Adipose tissue (tissue), 3 donors: Measurements from ENCODE around the gene PCDH9. TPM values are rescaled to one million over a fixed set of nuclear protein-coding genes. Genes with fewer than 3 reads are reported as not detected.
"Not testable (repeated sequence)": the region's sequence is repeated elsewhere in the genome, so short reads cannot be mapped to it uniquely, and the experiment has no call there.

Experiments
- H3K27ac ChIP-seq: one replicate; pipeline ENCODE4 v1.5.1; 2013; ENCODE audit warnings: low read depth, low read length
- WGBS, 3 donors: extraction: QIAGEN DNeasy Blood & Tissue Kit; methylation state at CpG; one replicate each; pipeline ENCODE4 v1.1.7; 2013; 5-methylcytosine and 5-hydroxymethylcytosine counted together
- polyA plus RNA-seq, 3 donors: library from polyadenylated mRNA; stranded (reverse); fragments of 200-250 nt; gene quantifications; one replicate each; pipeline ENCODE4 v1.2.3, GENCODE V29; 2013
- donor health status: healthy with polysubstance abuse.
- donor health status: Bipolar disorder and iron deficiency.
- donor health status: healthy.

Gene PCDH9
- polyA plus RNA-seq, 3 donors: 0.49 to 1.7 (median 1.0) TPM

GRCh38 chr13:66657165-66657881, 572.8 kb downstream of the PCDH9 start:
- H3K27ac ChIP-seq: no peak overlapping the region
- 40 to 45% (median 44%) methylated on average over 6 of the region's 6 CpGs for WGBS, 3 donors

GRCh38 chr13:66655847-66656454, 574.2 kb downstream of the PCDH9 start:
- H3K27ac ChIP-seq: no peak overlapping the region
- WGBS, 3 donors: 85 to 96% (median 87%) methylated on average over 2 of the region's 2 CpGs

- WGBS, 3 donors: 83 to 86% (median 84%) methylated on average over 3 of the region's 3 CpGs
- H3K27ac ChIP-seq: no peak overlapping the region
Observed at GRCh38 chr13:66644855-66645460, 585.2 kb downstream of the PCDH9 start.

- 61 to 91% (median 90%) methylated on average over 2 of the region's 2 CpGs for WGBS, 3 donors
- H3K27ac ChIP-seq: no peak overlapping the region
Observed at GRCh38 chr13:66640231-66640630, 589.9 kb downstream of the PCDH9 start.

GRCh38 chr13:66639044-66639443, 591.1 kb downstream of the PCDH9 start:
- WGBS, 3 donors: 77 to 97% (median 86%) methylated on average over 1 of the region's 1 CpG

GRCh38 chr13:66635526-66635925, 594.6 kb downstream of the PCDH9 start:
- no peak overlapping the region for H3K27ac ChIP-seq
- 75 to 84% (median 82%) methylated on average over 1 of the region's 1 CpG for WGBS, 3 donors

More at GRCh38 chr13:66639044-66639443, 591.1 kb downstream of the PCDH9 start:
- no peak overlapping the region for H3K27ac ChIP-seq

- H3K27ac ChIP-seq: no peak overlapping the region
Observed at GRCh38 chr13:66634384-66634783, 595.8 kb downstream of the PCDH9 start.

GRCh38 chr13:66627512-66627911, 602.6 kb downstream of the PCDH9 start:
- H3K27ac ChIP-seq: no peak overlapping the region
- 52 to 73% (median 72%) methylated on average over 4 of the region's 4 CpGs for WGBS, 3 donors

- WGBS, 3 donors: 89 to 96% (median 91%) methylated on average over 3 of the region's 3 CpGs
- H3K27ac ChIP-seq: no peak overlapping the region
Observed at GRCh38 chr13:66624302-66624701, 605.8 kb downstream of the PCDH9 start.

- WGBS, 3 donors: 85 to 96% (median 91%) methylated on average over 10 of the region's 10 CpGs
- no peak overlapping the region for H3K27ac ChIP-seq
Observed at GRCh38 chr13:66623129-66623820, 606.9 kb downstream of the PCDH9 start.

GRCh38 chr13:66621906-66622447, 608.2 kb downstream of the PCDH9 start:
- WGBS, 3 donors: 97 to 98% (median 97%) methylated on average over 29 to 31 of the region's 31 CpGs
- not testable (repeated sequence) for H3K27ac ChIP-seq

GRCh38 chr13:66618702-66619101, 611.4 kb downstream of the PCDH9 start:
- H3K27ac ChIP-seq: no peak overlapping the region
- 15 to 65% (median 58%) methylated on average over 1 of the region's 1 CpG for WGBS, 3 donors

- 65 to 87% (median 85%) methylated on average over 7 of the region's 7 CpGs for WGBS, 3 donors
Observed at GRCh38 chr13:66617786-66618185, 612.4 kb downstream of the PCDH9 start.

GRCh38 chr13:66612983-66613382, 617.2 kb downstream of the PCDH9 start:
- H3K27ac ChIP-seq: no peak overlapping the region
- WGBS, 3 donors: 91 to 98% (median 95%) methylated on average over 6 of the region's 6 CpGs

More at GRCh38 chr13:66617786-66618185, 612.4 kb downstream of the PCDH9 start:
- H3K27ac ChIP-seq: no peak overlapping the region

- 44 to 60% (median 53%) methylated on average over 3 of the region's 3 CpGs for WGBS, 3 donors
Observed at GRCh38 chr13:66586489-66586888, 643.6 kb downstream of the PCDH9 start.

GRCh38 chr13:66585669-66586203, 644.4 kb downstream of the PCDH9 start:
- 79 to 90% (median 81%) methylated on average over 1 of the region's 1 CpG for WGBS, 3 donors
- H3K27ac ChIP-seq: no peak overlapping the region

More at GRCh38 chr13:66586489-66586888, 643.6 kb downstream of the PCDH9 start:
- H3K27ac ChIP-seq: no peak overlapping the region

- no peak overlapping the region for H3K27ac ChIP-seq
- 82 to 93% (median 92%) methylated on average over 2 of the region's 2 CpGs for WGBS, 3 donors
Observed at GRCh38 chr13:66581675-66582074, 648.5 kb downstream of the PCDH9 start.

GRCh38 chr13:66578305-66578704, 651.8 kb downstream of the PCDH9 start:
- WGBS, 3 donors: 59 to 73% (median 69%) methylated on average over 2 of the region's 2 CpGs
- H3K27ac ChIP-seq: no peak overlapping the region
